Panc1 (cell line): ENCODE measurements around the gene ARHGAP4.

Experiments
- POLR2AphosphoS5 ChIP-seq: IDR thresholded peaks from 2 replicates; pipeline ENCODE4 v1.6.1; 2012; ENCODE audit warnings: mild to moderate bottlenecking, low read depth, low read length, moderate library complexity
- SIN3A ChIP-seq: IDR thresholded peaks from 2 replicates; pipeline ENCODE4 v1.6.1; 2012; ENCODE audit warnings: low read depth, mild to moderate bottlenecking, low read length, moderate library complexity, borderline replicate concordance; ENCODE audit not compliant: insufficient read depth
- TCF7L2 ChIP-seq: IDR thresholded peaks from 2 replicates; pipeline ENCODE4 v1.6.1; 2011; ENCODE audit warnings: mild to moderate bottlenecking, low read depth, low read length, inconsistent platforms
- TF ChIP-seq, protein P1 (sequence below): fragments of 450-650 bp; IDR thresholded peaks from 2 replicates; pipeline ENCODE4 v1.5.1; 2017; ENCODE audit warnings: mild to moderate bottlenecking

DNA sequence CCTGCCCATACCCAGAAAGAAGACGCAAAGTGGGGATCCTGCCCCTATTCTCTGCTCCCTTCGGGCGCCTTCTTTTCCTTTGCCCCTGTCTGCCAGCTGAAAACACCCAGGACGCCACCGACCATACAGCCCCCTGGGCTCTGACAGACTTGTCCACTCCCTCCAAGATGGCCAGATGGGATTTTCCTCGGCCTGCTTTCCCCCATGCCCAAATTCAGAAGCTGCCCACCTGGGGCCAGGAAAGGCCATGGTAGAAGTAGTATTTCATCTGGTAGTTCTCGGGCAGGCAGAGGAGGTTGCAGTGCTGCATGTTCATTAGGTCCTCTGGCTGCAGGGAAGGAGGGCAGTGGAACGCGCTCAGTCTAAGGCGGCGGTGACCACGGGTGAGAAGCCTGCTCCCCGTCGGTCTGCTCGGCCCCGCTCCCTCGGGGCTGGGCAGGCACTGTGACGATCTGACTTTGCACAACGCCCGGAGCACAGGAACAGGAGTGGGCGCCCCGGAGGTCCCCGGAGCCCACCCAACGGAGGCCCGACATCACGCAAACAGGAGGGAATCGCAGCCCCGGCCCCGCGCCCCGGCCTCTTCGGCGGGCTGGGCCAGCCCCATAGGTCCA, 8.2 kb upstream of the ARHGAP4 start:
- TF ChIP-seq, protein P1, sequence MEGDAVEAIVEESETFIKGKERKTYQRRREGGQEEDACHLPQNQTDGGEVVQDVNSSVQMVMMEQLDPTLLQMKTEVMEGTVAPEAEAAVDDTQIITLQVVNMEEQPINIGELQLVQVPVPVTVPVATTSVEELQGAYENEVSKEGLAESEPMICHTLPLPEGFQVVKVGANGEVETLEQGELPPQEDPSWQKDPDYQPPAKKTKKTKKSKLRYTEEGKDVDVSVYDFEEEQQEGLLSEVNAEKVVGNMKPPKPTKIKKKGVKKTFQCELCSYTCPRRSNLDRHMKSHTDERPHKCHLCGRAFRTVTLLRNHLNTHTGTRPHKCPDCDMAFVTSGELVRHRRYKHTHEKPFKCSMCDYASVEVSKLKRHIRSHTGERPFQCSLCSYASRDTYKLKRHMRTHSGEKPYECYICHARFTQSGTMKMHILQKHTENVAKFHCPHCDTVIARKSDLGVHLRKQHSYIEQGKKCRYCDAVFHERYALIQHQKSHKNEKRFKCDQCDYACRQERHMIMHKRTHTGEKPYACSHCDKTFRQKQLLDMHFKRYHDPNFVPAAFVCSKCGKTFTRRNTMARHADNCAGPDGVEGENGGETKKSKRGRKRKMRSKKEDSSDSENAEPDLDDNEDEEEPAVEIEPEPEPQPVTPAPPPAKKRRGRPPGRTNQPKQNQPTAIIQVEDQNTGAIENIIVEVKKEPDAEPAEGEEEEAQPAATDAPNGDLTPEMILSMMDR: no peak
- no peak for TF ChIP-seq POLR2AphosphoS5
- no peak for TF ChIP-seq TCF7L2
- no peak for TF ChIP-seq SIN3A
